ENCODE results near the gene FAF1.

GRCh38 chr1:50996083-50996482 lies 36.0 kb upstream of the FAF1 start:
- TF ChIP-seq POLR2AphosphoS5 (IDR thresholded peaks at IDR 0.05): no peak
- TF ChIP-seq CTCF (IDR thresholded peaks at IDR 0.05): no peak
- no peak for TF ChIP-seq POLR2A (IDR thresholded peaks at IDR 0.05)
- no peak for TF ChIP-seq EP300 (IDR thresholded peaks at IDR 0.05; ENCODE audit: low read depth)

Data from transverse colon (tissue), 4 donors.